A673 (cell line): ENCODE measurements around the gene SBSN.
A peak's percentile ranks its signal among the peaks of the same experiment; 100 is the strongest.

Experiments
- EZH2 ChIP-seq: fragments of 200-600 bp; sonication (generic); IDR thresholded peaks from 2 replicates; pipeline ENCODE4 v1.6.1; 2017; ENCODE audit warnings: borderline replicate concordance, low read depth, mild to moderate bottlenecking, mixed read lengths, antibody characterized with exemption, low read length; ENCODE audit not compliant: poor library complexity, severe bottlenecking
- TF ChIP-seq, protein P1 (sequence below): fragments of 300-800, 200-600 bp; sonication (generic); conservative IDR thresholded peaks from 2 replicates; pipeline ENCODE4 v1.5.1; 2017; ENCODE audit warnings: low read depth, mild to moderate bottlenecking, antibody characterized with exemption, low read length, moderate library complexity, mixed read lengths

DNA sequence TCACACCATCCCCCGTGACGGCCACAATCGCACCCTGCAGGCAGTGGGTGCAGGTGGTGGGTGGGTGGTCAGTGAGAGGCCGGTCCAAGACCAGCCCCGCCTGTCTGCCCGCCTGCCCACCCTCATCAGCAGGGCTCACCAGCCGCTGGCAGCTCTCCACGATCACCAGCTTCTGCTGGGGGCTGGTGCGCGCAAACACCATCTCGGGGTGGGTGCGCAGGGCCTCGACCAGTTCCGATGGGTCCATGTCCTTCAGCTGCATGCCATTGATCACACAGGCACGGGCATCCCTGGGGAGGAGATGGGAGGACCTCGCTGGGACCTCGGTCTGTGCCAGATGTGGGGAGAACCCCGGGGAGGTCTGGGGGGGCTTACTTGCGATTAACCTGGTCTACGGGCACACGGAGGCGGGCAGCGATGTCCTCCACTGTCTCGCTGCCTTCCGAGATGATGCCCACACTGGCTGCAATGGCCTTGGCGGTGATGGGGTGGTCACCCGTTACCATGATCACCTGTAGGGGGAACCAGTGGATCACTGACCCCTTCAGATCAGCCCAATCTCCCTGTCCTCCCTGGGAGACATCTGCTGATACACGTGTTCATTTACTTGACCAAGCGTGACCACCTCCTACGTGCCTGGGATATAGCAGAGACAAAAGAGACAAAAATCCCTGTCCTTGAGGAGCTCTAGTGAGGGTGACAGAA lies 27.3 kb upstream of the SBSN start:
- TF ChIP-seq, protein P1, sequence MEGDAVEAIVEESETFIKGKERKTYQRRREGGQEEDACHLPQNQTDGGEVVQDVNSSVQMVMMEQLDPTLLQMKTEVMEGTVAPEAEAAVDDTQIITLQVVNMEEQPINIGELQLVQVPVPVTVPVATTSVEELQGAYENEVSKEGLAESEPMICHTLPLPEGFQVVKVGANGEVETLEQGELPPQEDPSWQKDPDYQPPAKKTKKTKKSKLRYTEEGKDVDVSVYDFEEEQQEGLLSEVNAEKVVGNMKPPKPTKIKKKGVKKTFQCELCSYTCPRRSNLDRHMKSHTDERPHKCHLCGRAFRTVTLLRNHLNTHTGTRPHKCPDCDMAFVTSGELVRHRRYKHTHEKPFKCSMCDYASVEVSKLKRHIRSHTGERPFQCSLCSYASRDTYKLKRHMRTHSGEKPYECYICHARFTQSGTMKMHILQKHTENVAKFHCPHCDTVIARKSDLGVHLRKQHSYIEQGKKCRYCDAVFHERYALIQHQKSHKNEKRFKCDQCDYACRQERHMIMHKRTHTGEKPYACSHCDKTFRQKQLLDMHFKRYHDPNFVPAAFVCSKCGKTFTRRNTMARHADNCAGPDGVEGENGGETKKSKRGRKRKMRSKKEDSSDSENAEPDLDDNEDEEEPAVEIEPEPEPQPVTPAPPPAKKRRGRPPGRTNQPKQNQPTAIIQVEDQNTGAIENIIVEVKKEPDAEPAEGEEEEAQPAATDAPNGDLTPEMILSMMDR, result peak; percentile 31; the same call in 1 of the 2 replicates
- TF ChIP-seq EZH2, result no peak
